Activated gamma-delta T cell treated with anti-CD3 and anti-CD28 coated beads, Interleukin-2, amount 50 U/mL, for 16 hours (primary cell): ENCODE measurements around the gene WEE1.
"Not testable (repeated sequence)": the region's sequence is repeated elsewhere in the genome, so short reads cannot be mapped to it uniquely, and the experiment has no call there.

Experiments used
- DNase-seq: peaks from one replicate; pipeline ENCODE4 v3.0.0-alpha.2; 2020; ENCODE audit warnings: low read depth

Gene WEE1

GRCh38 chr11:9622353-9622752 lies 48.9 kb downstream of the WEE1 start:
- DNase-seq = not testable (repeated sequence)

- not testable (repeated sequence) for DNase-seq
Measured at GRCh38 chr11:9623053-9623452, 49.6 kb downstream of the WEE1 start.

GRCh38 chr11:9624448-9624847 lies 51.0 kb downstream of the WEE1 start:
- DNase-seq = no peak

GRCh38 chr11:9625162-9625561 lies 51.7 kb downstream of the WEE1 start:
- DNase-seq = no peak

- no peak for DNase-seq
Measured at GRCh38 chr11:9625728-9626127, 52.3 kb downstream of the WEE1 start.

GRCh38 chr11:9626496-9627394 lies 53.3 kb downstream of the WEE1 start:
- DNase-seq = no peak

- no peak for DNase-seq
Measured at GRCh38 chr11:9629064-9629463, 55.6 kb downstream of the WEE1 start.

GRCh38 chr11:9633679-9634078 lies 60.2 kb downstream of the WEE1 start:
- DNase-seq = no peak

- no peak for DNase-seq
Measured at GRCh38 chr11:9636691-9637090, 63.2 kb downstream of the WEE1 start.

- DNase-seq = no peak
Measured at GRCh38 chr11:9639099-9639498, 65.6 kb downstream of the WEE1 start.
